Right lobe of liver (tissue), 4 donors: ENCODE measurements around the gene LOXL3.

ENCODE experiments used
- CTCF ChIP-seq, 4 donors: fragments of 200-600 bp in 3 of 4; fragments of 450-650 bp in 1 of 4; IDR thresholded peaks; one replicate each; pipeline versions ENCODE4 v1.5.1 to v1.8.0; 2016 to 2022; ENCODE audit warnings: antibody characterized with exemption in 4 of 4, mild to moderate bottlenecking in 2 of 4
- POLR2A ChIP-seq: fragments of 450-650 bp; IDR thresholded peaks from one replicate; pipeline ENCODE4 v1.6.1; 2017; ENCODE audit warnings: antibody characterized with exemption, mild to moderate bottlenecking
- donor health status: DM: no; HTN: no; CAD: no.
- donor health status: DM: no; HTN: no; CAD: no.
- donor health status: DM: no; HTN: yes; CAD: no.

- TF ChIP-seq POLR2A (peak; percentile 57), CTCF (IDR thresholded peaks at IDR 0.05) (peak; percentile 88 to 92 (median 90))
These were observed 70.7 kb downstream of the LOXL3 start, which contains the start of the genes CCDC142 and TTC31 for GRCh38 chr2:74482801-74483674.
